Measurements from ENCODE around the gene S1PR1. TPM values are rescaled to one million over a fixed set of nuclear protein-coding genes. Genes with fewer than 3 reads are reported as not detected.
"Not testable (repeated sequence)": the region's sequence is repeated elsewhere in the genome, so short reads cannot be mapped to it uniquely, and the experiment has no call there.

Gene S1PR1
- polyA plus RNA-seq, 3 donors: 0.36 to 0.64 (median 0.43) TPM

- Histone ChIP-seq H2AFZ (ENCODE audit: insufficient read depth, low read depth, low read length, poor library complexity, severe bottlenecking) (no peak overlapping the region), H3K9ac (ENCODE audit: insufficient read depth, low read length, poor library complexity, severe bottlenecking) (no peak overlapping the region), H3K4me1 (ENCODE audit: control insufficient read depth in 1 of 2, insufficient read depth in 2 of 2, low read length in 2 of 2) (no peaks in the 10 kb centered on the region), H3K79me2 (ENCODE audit: insufficient read depth, low read length) (no peaks in the 10 kb centered on the region), H3K9me3 (replicated peaks in 1 of 2; ENCODE audit: control insufficient read depth in 1 of 2, insufficient read depth in 1 of 2, low read length in 2 of 2) (no peaks in the 10 kb centered on the region), H3K36me3 (replicated peaks in 1 of 2; ENCODE audit: control insufficient read depth in 1 of 2, insufficient read depth in 2 of 2, low read length in 2 of 2) (no peaks in the 10 kb centered on the region), H4K20me1 (ENCODE audit: insufficient read depth, low read length) (no peaks in the 10 kb centered on the region), H3K4me2 (replicated peaks; ENCODE audit: extremely low read depth, low read length, poor library complexity, severe bottlenecking) (no peak overlapping the region), H3K27me3 (ENCODE audit: control insufficient read depth in 2 of 2, insufficient read depth in 2 of 2, low read length in 2 of 2) (no peaks in the 10 kb centered on the region), H3K4me3 (replicated peaks in 1 of 3; ENCODE audit: low read depth in 2 of 3, low read length in 3 of 3) (no peak overlapping the region), H3K27ac (ENCODE audit: low read depth in 1 of 2, low read length in 2 of 2) (no peak overlapping the region)
- no peak for TF ChIP-seq CTCF (IDR thresholded peaks at IDR 0.05)
- WGBS (ENCODE audit: insufficient coverage): no CpG with 5 or more reads among the region's 3 CpGs
- Mint-ChIP-seq H3K9me3 (no peaks in the 10 kb centered on the region), H3K4me3 (no peak overlapping the region), H3K36me3 (no peaks in the 10 kb centered on the region), H3K27me3 (ENCODE audit: low read depth in 3 of 3) (peaks cover 0 to 3% (median 0%) of the 10 kb centered on the region in 3 donors), H3K27ac (no peak overlapping the region), H3K4me1 (peaks cover 6% of the 10 kb centered on the region)
- intact Hi-C loops (cut with micrococcal nuclease): no loop called here
- DNase-seq: no peak
Measured at GRCh38 chr1:101217148-101217547, 19.7 kb upstream of the S1PR1 start.

DNA sequence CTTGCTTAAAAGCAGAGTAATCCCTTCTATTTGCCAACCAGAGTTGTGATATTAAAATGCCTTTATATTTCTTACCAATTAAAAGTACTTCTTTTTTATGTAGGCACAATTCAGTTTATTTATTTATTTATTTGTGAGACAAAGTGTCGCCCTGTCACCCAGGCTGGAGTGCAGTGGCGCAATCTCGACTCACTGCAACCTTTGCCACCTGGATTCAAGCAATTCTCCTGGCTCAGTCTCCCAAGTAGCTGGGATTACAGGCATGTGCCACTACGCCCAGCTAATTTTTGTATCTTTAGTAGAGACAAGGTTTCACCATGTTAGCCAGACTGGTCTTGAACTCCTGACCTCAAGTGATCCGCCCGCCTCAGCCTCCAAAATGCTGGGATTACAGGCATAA lies 17.9 kb upstream of the S1PR1 start:
- H3K9ac ChIP-seq (ENCODE audit: insufficient read depth, low read length, poor library complexity, severe bottlenecking); H3K27ac ChIP-seq (ENCODE audit: low read depth in 1 of 2, low read length in 2 of 2); H3K36me3 Mint-ChIP-seq; intact Hi-C loops (cut with micrococcal nuclease); H3K27ac Mint-ChIP-seq; H3K4me2 ChIP-seq (replicated peaks; ENCODE audit: extremely low read depth, low read length, poor library complexity, severe bottlenecking); H3K27me3 Mint-ChIP-seq (ENCODE audit: low read depth in 3 of 3); H3K4me1 Mint-ChIP-seq; H3K4me3 ChIP-seq (replicated peaks in 1 of 3; ENCODE audit: low read depth in 2 of 3, low read length in 3 of 3); H3K79me2 ChIP-seq (ENCODE audit: insufficient read depth, low read length); H3K27me3 ChIP-seq (ENCODE audit: control insufficient read depth in 2 of 2, insufficient read depth in 2 of 2, low read length in 2 of 2); H3K9me3 Mint-ChIP-seq; H3K4me1 ChIP-seq (ENCODE audit: control insufficient read depth in 1 of 2, insufficient read depth in 2 of 2, low read length in 2 of 2); DNase-seq; H3K36me3 ChIP-seq (replicated peaks in 1 of 2; ENCODE audit: control insufficient read depth in 1 of 2, insufficient read depth in 2 of 2, low read length in 2 of 2); H3K4me3 Mint-ChIP-seq; H2AFZ ChIP-seq (ENCODE audit: insufficient read depth, low read depth, low read length, poor library complexity, severe bottlenecking); H3K9me3 ChIP-seq (replicated peaks in 1 of 2; ENCODE audit: control insufficient read depth in 1 of 2, insufficient read depth in 1 of 2, low read length in 2 of 2); H4K20me1 ChIP-seq (ENCODE audit: insufficient read depth, low read length): not testable (repeated sequence)
- 90% methylated on average over 4 of the region's 6 CpGs for WGBS (ENCODE audit: insufficient coverage)
